K562 (cell line): Measurements from ENCODE around the gene IP6K1. TPM values are rescaled to one million over a fixed set of nuclear protein-coding genes. Genes with fewer than 3 reads are reported as not detected.

Experiments used
- ATAC-seq: fragments of 200-7000 bp; cut with Tn5 transposase; 3 replicates; pipeline ENCODE4 v1.9.1; 2020; ENCODE audit warnings: moderate library complexity
- BruUV-seq: library from RNA; stranded (reverse); fragments of 400-500 nt; replicated peaks from 2 replicates; lab custom pipeline; 2021; lab: Mats Ljungman, UMichigan
- CTCF ChIA-PET: fragments of 300-600 bp; formaldehyde crosslinking; extraction: SDS; loops from one replicate; lab custom pipeline; 2021; ENCODE audit warnings: low intra/inter-chr PET ratio; lab: Yijun Ruan, JAX
- POLR2A ChIA-PET: fragments of 300-600, 350-650 bp; sonication (Branson Sonifier 250); formaldehyde crosslinking; extraction: SDS; loops from one replicate; lab custom pipeline; 2021; ENCODE audit warnings: antibody characterized with exemption, inconsistent platforms; lab: Yijun Ruan, JAX
- DNase-seq, 4 experiments: peaks; one replicate each; pipeline versions ENCODE4 v3.0.0 to v3.0.0-alpha.2; 2011 to 2018; ENCODE audit warnings: low spot score in 3 of 4, mixed read lengths in 3 of 4; ENCODE audit errors: extremely low read depth in 1 of 4
- FAIRE-seq: peaks from 2 replicates; lab custom pipeline; 2011; peaks lifted over from hg19 to GRCh38; lab: Jason Lieb, UNC
- H2AFZ ChIP-seq: 2 replicates; pipeline ENCODE4 v1.6.0; 2011; ENCODE audit warnings: low read depth, low read length, control low read depth, inconsistent platforms
- H3K27ac ChIP-seq: fragments of 200-600 bp; 3 replicates; pipeline ENCODE4 v1.8.0; 2011; ENCODE audit warnings: low read depth, mild to moderate bottlenecking, control low read depth, inconsistent platforms, low read length, moderate library complexity, mixed read lengths; ENCODE audit errors: extremely low read depth
- H3K27me3 ChIP-seq, 2 experiments: fragments of 300-600 bp in 1 of 2; 2 replicates in 1 of 2; 3 replicates in 1 of 2; pipeline versions ENCODE4 v1.6.0 to v1.8.0; 2011; ENCODE audit warnings: inconsistent platforms in 2 of 2, low read length in 2 of 2, mild to moderate bottlenecking in 1 of 2, mixed read lengths in 1 of 2, moderate library complexity in 1 of 2; ENCODE audit not compliant: control insufficient read depth in 2 of 2, insufficient read depth in 2 of 2
- H3K36me3 ChIP-seq: fragments of 300-600 bp; 3 replicates; pipeline ENCODE4 v1.8.0; 2011; ENCODE audit warnings: mild to moderate bottlenecking, low read length, inconsistent platforms; ENCODE audit not compliant: control insufficient read depth, insufficient read depth
- H3K4me1 ChIP-seq, 2 experiments: fragments of 200-600 bp in 1 of 2; replicated peaks in 1 of 2; 2 replicates in 1 of 2; 3 replicates in 1 of 2; pipeline versions ENCODE4 v1.5.1 to v1.8.0; 2011; ENCODE audit warnings: inconsistent platforms in 2 of 2, low read length in 2 of 2, mild to moderate bottlenecking in 1 of 2, mixed read lengths in 1 of 2, moderate library complexity in 1 of 2; ENCODE audit not compliant: control insufficient read depth in 2 of 2, insufficient read depth in 2 of 2
- H3K4me2 ChIP-seq: 2 replicates; pipeline ENCODE4 v1.6.1; 2011; ENCODE audit warnings: low read length, control low read depth, inconsistent platforms, mixed read lengths; ENCODE audit not compliant: insufficient read depth
- H3K4me3 ChIP-seq: fragments of 200-600 bp; sonication (generic), shearing (Covaris generic); 2 replicates; pipeline ENCODE4 v1.5.1; 2016; ENCODE audit warnings: control low read depth, inconsistent platforms
- H3K79me2 ChIP-seq: fragments of 200-600 bp; 3 replicates; pipeline ENCODE4 v1.8.0; 2011; ENCODE audit warnings: low read length, inconsistent platforms; ENCODE audit not compliant: control insufficient read depth, insufficient read depth
- H3K9ac ChIP-seq, 2 experiments: 2 replicates each; pipeline versions ENCODE4 v1.6.0 to v1.6.1; 2011; ENCODE audit warnings: low read depth in 2 of 2, low read length in 2 of 2, control low read depth in 1 of 2, inconsistent platforms in 1 of 2, mild to moderate bottlenecking in 1 of 2, mixed read lengths in 1 of 2; ENCODE audit not compliant: insufficient read depth in 1 of 2
- H3K9me1 ChIP-seq: one replicate; pipeline ENCODE4 v1.6.0; 2011; ENCODE audit warnings: inconsistent platforms, mild to moderate bottlenecking, low read length, moderate library complexity; ENCODE audit not compliant: control insufficient read depth, insufficient read depth
- H3K9me3 ChIP-seq: replicated peaks from 2 replicates; pipeline ENCODE4 v1.5.1; 2011; ENCODE audit warnings: low read depth, low read length, inconsistent platforms; ENCODE audit not compliant: control insufficient read depth, insufficient read depth
- H4K20me1 ChIP-seq: replicated peaks from 2 replicates; pipeline ENCODE4 v1.6.1; 2011; ENCODE audit warnings: low read length, inconsistent platforms, mixed read lengths; ENCODE audit not compliant: control insufficient read depth, insufficient read depth
- CBFA2T3 ChIP-seq: fragments of 450-650 bp; IDR thresholded peaks from 2 replicates; pipeline ENCODE4 v1.6.1; 2017
- CUX1 ChIP-seq: fragments of 200-800 bp; sonication (Bioruptor generic); IDR thresholded peaks from 2 replicates; pipeline ENCODE4 v1.6.1; 2016; ENCODE audit warnings: missing genetic modification characterization, missing compliant biosample characterization
- FOXJ3 ChIP-seq: sonication (generic); formaldehyde crosslinking; IDR thresholded peaks from 2 replicates; pipeline ENCODE4 v1.4.0; 2020; ENCODE audit warnings: mild to moderate bottlenecking, missing genetic modification reagents
- JUN ChIP-seq, 2 experiments: sonication (generic) in 1 of 2; formaldehyde crosslinking in 1 of 2; IDR thresholded peaks; 2 replicates each; pipeline versions ENCODE4 v1.6.1 to v1.8.0; 2012 to 2022; ENCODE audit warnings: borderline replicate concordance in 2 of 2, mild to moderate bottlenecking in 2 of 2, improper control_type of control experiment in 1 of 2, low read depth in 1 of 2, low read length in 1 of 2, missing genetic modification reagents in 1 of 2
- MYBL2 ChIP-seq, 2 experiments: fragments of 450-650 bp in 1 of 2; sonication (generic) in 1 of 2; formaldehyde crosslinking in 1 of 2; IDR thresholded peaks; 2 replicates each; pipeline versions ENCODE4 v1.6.1 to v1.8.1; 2017 to 2022; ENCODE audit warnings: borderline replicate concordance in 1 of 2, inconsistent platforms in 1 of 2, low read depth in 1 of 2, mild to moderate bottlenecking in 1 of 2, missing genetic modification reagents in 1 of 2, moderate library complexity in 1 of 2
- NFE2L1 ChIP-seq: fragments of 450-650 bp; IDR thresholded peaks from 2 replicates; pipeline ENCODE4 v1.6.1; 2016; ENCODE audit warnings: missing genetic modification characterization, low read depth, mild to moderate bottlenecking, missing compliant biosample characterization, moderate library complexity, borderline replicate concordance
- STAT5A ChIP-seq: IDR thresholded peaks from 2 replicates; pipeline ENCODE4 v1.6.1; 2012; ENCODE audit warnings: low read length, inconsistent platforms, borderline replicate concordance
- ZNF232 ChIP-seq: sonication (generic); formaldehyde crosslinking; IDR thresholded peaks from 2 replicates; pipeline ENCODE4 v1.8.0; 2022; ENCODE audit warnings: mild to moderate bottlenecking, missing genetic modification reagents
- ZNF354B ChIP-seq: fragments of 250-450 bp; sonication (Bioruptor Pico); IDR thresholded peaks from 2 replicates; pipeline ENCODE4 v1.4.0; 2020
- WGBS: fragments of 100-300 bp; shearing (Covaris generic); methylation state at CpG from one replicate; pipeline ENCODE4 v1.1.6; 2016; ENCODE audit warnings: low coverage, mixed read lengths; ENCODE audit not compliant: insufficient coverage; ENCODE audit errors: missing lambda C conversion rate; 5-methylcytosine and 5-hydroxymethylcytosine counted together
- in situ Hi-C: fragments of 300-500 bp; cut with MboI; formaldehyde crosslinking; loops from 4 replicates; pipeline ENCODE4 v1.15.0; 2018; ENCODE audit warnings: inconsistent platforms, mixed read lengths
- intact Hi-C: fragments of 100-400 bp; cut with micrococcal nuclease; formaldehyde crosslinking; loops from 2 replicates; pipeline ENCODE4 v1.14.2; 2022
- polyA plus RNA-seq, 8 experiments: library from polyadenylated mRNA; depleted of rRNA in 4 of 8; stranded (reverse) in 5 of 8; unstranded in 3 of 8; fragments of >200 nt; fragmentation: Nextera tagmentation in 2 of 8; fragmentation: Illumina TruSeq in 1 of 8; extraction: Ambion mirVana in 2 of 8; extraction: Trizol in 1 of 8; gene quantifications; 2 replicates each; pipeline versions ENCODE4 v1.2.1 to v1.2.3, GENCODE V29; 2011 to 2014; ENCODE audit warnings: inconsistent platforms in 1 of 8, missing spikeins in 1 of 8
- total RNA-seq, 7 experiments: library from RNA; depleted of rRNA in 6 of 7; stranded (reverse); fragments of >200 nt in 6 of 7; fragmentation: Illumina TruSeq in 2 of 7; extraction: Trizol in 2 of 7; gene quantifications; 2 replicates each; pipeline versions ENCODE4 v1.2.1 to v1.2.3, GENCODE V29; 2011 to 2021; ENCODE audit warnings: low replicate concordance in 1 of 7
- TF ChIP-seq, protein P1 (sequence below): IDR thresholded peaks from 3 replicates; pipeline ENCODE4 v1.6.1; 2011; ENCODE audit warnings: borderline replicate concordance, mild to moderate bottlenecking, moderate library complexity; ENCODE audit not compliant: insufficient read length; ENCODE audit errors: extremely low read depth

Gene IP6K1
- total and polyA plus RNA-seq, 9 of the 15 experiments (the other 6 are each of a cell fraction or from before 2014, with no cell fraction given), result 0.46 to 29.2 (median 13.1) TPM

GRCh38 chr3:49831341-49831740 lies 45.0 kb upstream of the IP6K1 start:
- Histone ChIP-seq H3K27me3 (no peaks in the 10 kb centered on the region), H2AFZ (no peak overlapping the region)
- no TSS peak for BruUV-seq

More at GRCh38 chr3:49831341-49831740, 45.0 kb upstream of the IP6K1 start:
- no peaks in the 10 kb centered on the region for H3K9me3 ChIP-seq
- in situ Hi-C loops (no loop called here), intact Hi-C loops (no loop called here)
- no peak overlapping the region for H3K4me3 ChIP-seq
- ATAC-seq (no peak), DNase-seq (no peak), FAIRE-seq (no peak)
- 74% methylated on average over 3 of the region's 3 CpGs for WGBS
- H3K9me1 ChIP-seq, result no peaks in the 10 kb centered on the region
- H3K9ac ChIP-seq, result no peak overlapping the region
- TF ChIP-seq MYBL2 (IDR thresholded peaks at IDR 0.05; ENCODE audit: low read depth), result no peak
- TF ChIP-seq MYBL2 (CRISPR knock-in tag; IDR thresholded peaks at IDR 0.05; ENCODE audit: borderline replicate concordance), result no peak
- no peak for TF ChIP-seq CBFA2T3
- TF ChIP-seq STAT5A, result no peak
- no peak for TF ChIP-seq ZNF232 (CRISPR knock-in tag)
- no peak for TF ChIP-seq FOXJ3 (CRISPR knock-in tag)
- no peak for TF ChIP-seq CUX1 (CRISPR knock-in tag)
- TF ChIP-seq NFE2L1 (tag), result no peak
- TF ChIP-seq ZNF354B (CRISPR knock-in tag), result no peak
- TF ChIP-seq JUN (IDR thresholded peaks at IDR 0.05; ENCODE audit: borderline replicate concordance, low read depth, low read length), result no peak
- no peak for TF ChIP-seq JUN (CRISPR knock-in tag; IDR thresholded peaks at IDR 0.05; ENCODE audit: borderline replicate concordance)
- TF ChIP-seq, protein P1, sequence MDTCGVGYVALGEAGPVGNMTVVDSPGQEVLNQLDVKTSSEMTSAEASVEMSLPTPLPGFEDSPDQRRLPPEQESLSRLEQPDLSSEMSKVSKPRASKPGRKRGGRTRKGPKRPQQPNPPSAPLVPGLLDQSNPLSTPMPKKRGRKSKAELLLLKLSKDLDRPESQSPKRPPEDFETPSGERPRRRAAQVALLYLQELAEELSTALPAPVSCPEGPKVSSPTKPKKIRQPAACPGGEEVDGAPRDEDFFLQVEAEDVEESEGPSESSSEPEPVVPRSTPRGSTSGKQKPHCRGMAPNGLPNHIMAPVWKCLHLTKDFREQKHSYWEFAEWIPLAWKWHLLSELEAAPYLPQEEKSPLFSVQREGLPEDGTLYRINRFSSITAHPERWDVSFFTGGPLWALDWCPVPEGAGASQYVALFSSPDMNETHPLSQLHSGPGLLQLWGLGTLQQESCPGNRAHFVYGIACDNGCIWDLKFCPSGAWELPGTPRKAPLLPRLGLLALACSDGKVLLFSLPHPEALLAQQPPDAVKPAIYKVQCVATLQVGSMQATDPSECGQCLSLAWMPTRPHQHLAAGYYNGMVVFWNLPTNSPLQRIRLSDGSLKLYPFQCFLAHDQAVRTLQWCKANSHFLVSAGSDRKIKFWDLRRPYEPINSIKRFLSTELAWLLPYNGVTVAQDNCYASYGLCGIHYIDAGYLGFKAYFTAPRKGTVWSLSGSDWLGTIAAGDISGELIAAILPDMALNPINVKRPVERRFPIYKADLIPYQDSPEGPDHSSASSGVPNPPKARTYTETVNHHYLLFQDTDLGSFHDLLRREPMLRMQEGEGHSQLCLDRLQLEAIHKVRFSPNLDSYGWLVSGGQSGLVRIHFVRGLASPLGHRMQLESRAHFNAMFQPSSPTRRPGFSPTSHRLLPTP, result no peak
- H3K4me2 ChIP-seq, result no peak overlapping the region
- CTCF ChIA-PET, result no interaction called here
- H3K79me2 ChIP-seq, result no peaks in the 10 kb centered on the region
- H3K36me3 ChIP-seq, result peaks cover 56% of the 10 kb centered on the region; the same call in 2 of the 3 replicates
- no peaks in the 10 kb centered on the region for H4K20me1 ChIP-seq
- no peaks in the 10 kb centered on the region for H3K4me1 ChIP-seq
- POLR2A ChIA-PET, result interaction anchor here (0.7 to 0.9 kb wide), 2 partner anchors 9 to 18 kb away, joined by 3 read pairs; partner anchors contain the start of gene UBA7
- no peak overlapping the region for H3K27ac ChIP-seq
